Left ventricle myocardium inferior (tissue), 1 donor: Measurements from ENCODE around the gene ARPP19. TPM values are rescaled to one million over a fixed set of nuclear protein-coding genes. Genes with fewer than 3 reads are reported as not detected.

Experiments
- DNase-seq: peaks from one replicate; pipeline ENCODE4 v3.0.0-alpha.2; 2020
- H3K27ac ChIP-seq: fragments of 200-600 bp; replicated peaks from 2 replicates; pipeline ENCODE4 v1.8.0; 2021
- H3K27me3 ChIP-seq: fragments of 200-600 bp; 2 replicates; pipeline ENCODE4 v1.8.0; 2021; ENCODE audit warnings: low read depth
- H3K36me3 ChIP-seq: fragments of 200-600 bp; 2 replicates; pipeline ENCODE4 v1.8.0; 2021
- H3K4me1 ChIP-seq: fragments of 200-600 bp; 2 replicates; pipeline ENCODE4 v1.8.0; 2021
- H3K4me3 ChIP-seq: fragments of 200-600 bp; 2 replicates; pipeline ENCODE4 v1.8.0; 2021; ENCODE audit warnings: mild to moderate bottlenecking, moderate library complexity
- H3K9me3 ChIP-seq: fragments of 200-600 bp; replicated peaks from 2 replicates; pipeline ENCODE4 v1.8.0; 2021
- intact Hi-C: fragments of 100-400 bp; cut with micrococcal nuclease; formaldehyde crosslinking; loops from one replicate; pipeline ENCODE4 v1.11.0; 2022
- total RNA-seq: library from RNA; stranded (reverse); fragmentation: NEBNext Ultra II Directional; extraction: Animal tissue kit (Norgen Biotek cat#: 25700); gene quantifications from one replicate; pipeline ENCODE4 v1.2.1, GENCODE V29; 2021
- TF ChIP-seq, protein P1 (sequence below): fragments of 200-600 bp; IDR thresholded peaks from 2 replicates; pipeline ENCODE4 v1.8.0; 2021; ENCODE audit warnings: antibody characterized with exemption, mild to moderate bottlenecking, borderline replicate concordance
- donor health status: DM: no; HTN: yes; CAD: no; lungs with severe emphysema.

The ARPP19 gene
- total RNA-seq, 1 donor from 2014 or later = 162 TPM

DNA sequence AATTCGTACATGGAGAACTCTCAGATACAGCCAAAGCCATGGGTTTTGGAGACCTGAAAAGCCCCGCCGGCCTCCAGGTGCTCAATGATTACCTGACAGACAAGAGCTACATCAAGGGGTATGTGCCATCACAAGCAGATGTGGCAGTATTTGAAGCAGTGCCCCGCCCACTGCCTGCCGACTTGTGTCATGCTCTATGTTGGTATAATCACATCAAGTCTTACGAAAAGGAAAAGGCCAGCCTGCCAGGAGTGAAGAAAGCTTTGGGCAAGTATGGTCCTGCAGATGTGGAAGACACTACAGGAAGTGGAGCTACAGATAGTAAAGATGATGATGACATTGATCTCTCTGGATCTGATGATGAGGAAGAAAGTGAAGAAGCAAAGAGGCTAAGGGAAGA lies 63.7 kb downstream of the ARPP19 start:
- TF ChIP-seq, protein P1, sequence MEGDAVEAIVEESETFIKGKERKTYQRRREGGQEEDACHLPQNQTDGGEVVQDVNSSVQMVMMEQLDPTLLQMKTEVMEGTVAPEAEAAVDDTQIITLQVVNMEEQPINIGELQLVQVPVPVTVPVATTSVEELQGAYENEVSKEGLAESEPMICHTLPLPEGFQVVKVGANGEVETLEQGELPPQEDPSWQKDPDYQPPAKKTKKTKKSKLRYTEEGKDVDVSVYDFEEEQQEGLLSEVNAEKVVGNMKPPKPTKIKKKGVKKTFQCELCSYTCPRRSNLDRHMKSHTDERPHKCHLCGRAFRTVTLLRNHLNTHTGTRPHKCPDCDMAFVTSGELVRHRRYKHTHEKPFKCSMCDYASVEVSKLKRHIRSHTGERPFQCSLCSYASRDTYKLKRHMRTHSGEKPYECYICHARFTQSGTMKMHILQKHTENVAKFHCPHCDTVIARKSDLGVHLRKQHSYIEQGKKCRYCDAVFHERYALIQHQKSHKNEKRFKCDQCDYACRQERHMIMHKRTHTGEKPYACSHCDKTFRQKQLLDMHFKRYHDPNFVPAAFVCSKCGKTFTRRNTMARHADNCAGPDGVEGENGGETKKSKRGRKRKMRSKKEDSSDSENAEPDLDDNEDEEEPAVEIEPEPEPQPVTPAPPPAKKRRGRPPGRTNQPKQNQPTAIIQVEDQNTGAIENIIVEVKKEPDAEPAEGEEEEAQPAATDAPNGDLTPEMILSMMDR = no peak
- no peak for DNase-seq
- H3K4me1 ChIP-seq = peaks cover 22% of the 10 kb centered on the region
- intact Hi-C loops = no loop called here
- H3K4me3 ChIP-seq = no peak overlapping the region
- no peaks in the 10 kb centered on the region for H3K36me3 ChIP-seq
- H3K27me3 ChIP-seq = no peaks in the 10 kb centered on the region
- H3K9me3 ChIP-seq = no peaks in the 10 kb centered on the region
- H3K27ac ChIP-seq = no peak overlapping the region

DNA sequence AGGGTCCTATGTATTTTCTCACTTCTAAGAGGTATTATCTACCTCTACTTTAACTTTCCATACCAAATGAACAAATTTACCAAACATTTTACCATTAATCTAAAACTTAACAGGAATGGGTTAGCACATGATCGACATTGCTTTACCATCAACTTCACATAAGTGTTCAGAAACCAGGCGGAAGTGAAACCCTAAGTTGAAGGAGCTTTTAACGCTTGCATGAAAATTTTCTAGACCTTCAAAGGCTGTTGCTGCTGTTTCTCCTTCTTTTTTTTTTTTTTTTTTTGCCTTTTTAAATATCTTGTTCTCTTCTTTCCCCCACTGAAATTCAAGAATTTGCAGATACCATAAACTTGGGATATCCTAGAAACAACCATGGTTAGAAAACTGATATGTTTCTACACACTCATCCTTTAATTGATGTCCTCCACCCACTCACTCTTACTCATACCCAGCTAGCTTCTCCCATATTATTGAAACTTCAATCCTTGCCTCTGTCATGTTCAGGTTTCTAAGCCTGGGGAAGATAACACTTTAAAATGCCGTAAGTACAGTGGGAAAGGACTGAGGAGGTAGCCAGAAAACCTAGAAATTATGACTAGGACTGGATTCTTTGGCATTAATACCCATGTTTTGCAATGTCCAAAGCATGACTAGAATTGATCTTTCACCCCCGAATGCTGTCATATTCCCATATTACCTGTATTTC lies 64.9 kb downstream of the ARPP19 start:
- H3K27me3 ChIP-seq = no peaks in the 10 kb centered on the region
- no peak overlapping the region for H3K4me3 ChIP-seq
- DNase-seq = no peak
- no peaks in the 10 kb centered on the region for H3K36me3 ChIP-seq
- intact Hi-C loops = no loop called here
- H3K4me1 ChIP-seq = peaks cover 10% of the 10 kb centered on the region
- no peak overlapping the region for H3K27ac ChIP-seq
- TF ChIP-seq, protein P1 = no peak
- no peaks in the 10 kb centered on the region for H3K9me3 ChIP-seq

DNA sequence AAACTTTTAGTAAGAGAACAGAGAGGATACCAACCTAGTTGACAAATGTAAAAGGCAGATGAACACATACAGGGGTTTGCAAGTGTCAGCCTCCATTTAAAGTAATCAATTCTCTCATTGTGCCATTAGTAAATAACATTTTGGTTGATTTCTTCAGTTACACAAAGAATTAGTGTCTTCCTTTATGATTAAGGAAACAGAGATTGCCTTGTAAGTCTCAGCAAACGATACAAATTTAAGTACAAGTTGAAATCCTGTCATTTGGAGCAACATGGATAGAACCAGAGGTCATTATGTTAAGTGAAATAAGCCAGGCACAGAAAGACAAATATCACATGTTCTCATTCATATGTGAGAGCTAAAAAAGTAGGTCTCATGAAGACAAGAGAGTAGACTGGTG lies 66.2 kb downstream of the ARPP19 start:
- intact Hi-C loops = no loop called here
- no peaks in the 10 kb centered on the region for H3K36me3 ChIP-seq

DNA sequence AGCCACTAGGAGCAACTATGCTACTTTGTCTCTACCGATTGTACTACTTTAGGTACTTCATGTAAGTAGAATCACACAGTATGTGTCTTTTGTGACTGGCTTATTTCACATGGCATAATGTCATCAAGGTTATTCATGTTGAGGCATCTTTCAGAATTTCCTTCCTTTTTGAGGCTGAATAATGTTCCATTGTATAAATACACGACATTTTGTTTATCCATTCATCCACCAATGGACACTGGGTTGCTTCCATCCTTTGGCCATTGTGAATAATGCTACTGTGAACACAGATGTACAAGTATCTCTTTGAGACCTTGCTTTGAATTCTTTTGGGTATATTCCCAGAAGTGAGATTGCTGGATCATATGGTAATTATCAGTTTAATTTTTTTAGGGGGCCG lies 69.3 kb downstream of the ARPP19 start:
- Histone ChIP-seq H3K4me3 (no peak overlapping the region), H3K27ac (no peak overlapping the region), H3K4me1 (peaks cover 7% of the 10 kb centered on the region), H3K36me3 (no peaks in the 10 kb centered on the region), H3K9me3 (no peaks in the 10 kb centered on the region), H3K27me3 (no peaks in the 10 kb centered on the region)
- TF ChIP-seq, protein P1 = no peak
- intact Hi-C loops = no loop called here
- no peak for DNase-seq

More for the DNA sequence above, 66.2 kb downstream of the ARPP19 start:
- Histone ChIP-seq H3K27me3 (no peaks in the 10 kb centered on the region), H3K27ac (no peak overlapping the region), H3K9me3 (no peaks in the 10 kb centered on the region), H3K4me1 (peaks cover 8% of the 10 kb centered on the region), H3K4me3 (no peak overlapping the region)
- TF ChIP-seq, protein P1 = no peak
- DNase-seq = no peak

DNA sequence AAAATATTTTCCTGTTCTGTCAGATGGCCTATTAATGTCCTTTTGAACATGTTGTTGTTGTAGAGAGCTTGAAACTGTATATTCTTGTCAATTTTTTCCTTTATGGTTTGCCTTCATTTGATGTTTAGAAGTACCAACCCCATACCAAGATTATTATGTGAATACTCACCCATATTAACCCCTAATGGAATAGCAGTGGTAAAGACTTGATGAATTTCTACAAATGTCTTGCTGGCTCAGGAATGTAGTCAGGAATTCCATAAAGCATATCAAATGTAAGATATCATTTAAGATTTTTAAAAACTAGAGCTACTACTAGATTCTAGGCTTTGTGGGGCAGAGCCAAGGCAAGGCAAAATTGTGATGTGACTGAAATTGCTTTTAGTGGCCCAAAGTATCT lies 70.1 kb downstream of the ARPP19 start:
- no peak for DNase-seq
- no peaks in the 10 kb centered on the region for H3K27me3 ChIP-seq
- intact Hi-C loops = no loop called here
- no peak overlapping the region for H3K4me3 ChIP-seq
- TF ChIP-seq, protein P1 = no peak
- H3K27ac ChIP-seq = no peak overlapping the region
- peaks cover 10% of the 10 kb centered on the region for H3K4me1 ChIP-seq
- H3K36me3 ChIP-seq = no peaks in the 10 kb centered on the region
- no peaks in the 10 kb centered on the region for H3K9me3 ChIP-seq

Other genes with a start within 250 kb of the ARPP19 start
- 6.5 TPM for gene MYO5A, start 40.1 kb downstream of the ARPP19 start, total RNA-seq
- gene ATOSA, start 110.4 kb upstream of the ARPP19 start, total RNA-seq = 21.8 TPM
- not detected for gene ONECUT1, start 221.3 kb upstream of the ARPP19 start, total RNA-seq